ENCODE results near the gene LYL1.

Gene LYL1

GRCh38 chr19:13050274-13050673 is 52.4 kb downstream of the LYL1 start:
- no peak for DNase-seq (ENCODE audit: low read depth)
- TF ChIP-seq CTCF (IDR thresholded peaks at IDR 0.05; ENCODE audit: insufficient read depth, low read depth, low read length, missing control alignments): no peak
- no peak overlapping the region for H3K4me3 ChIP-seq (ENCODE audit: low read length)

All from epithelial cell of esophagus (primary cell).